WTC11 (cell line): ENCODE data around the gene NPEPL1.

Source experiments
- CREB1 ChIP-seq: sonication (generic); formaldehyde crosslinking; IDR thresholded peaks from 2 replicates; pipeline ENCODE4 v1.8.0; 2023; ENCODE audit warnings: mild to moderate bottlenecking, missing genetic modification reagents
- ESRRA ChIP-seq: sonication (generic); formaldehyde crosslinking; IDR thresholded peaks from 2 replicates; pipeline ENCODE4 v1.8.1; 2022; ENCODE audit warnings: mild to moderate bottlenecking, missing genetic modification reagents, borderline replicate concordance
- JAZF1 ChIP-seq: fragments of 250-450 bp; sonication (Bioruptor Pico); IDR thresholded peaks from 2 replicates; pipeline ENCODE4 v1.9.0; 2021; ENCODE audit warnings: moderate library complexity, mild to moderate bottlenecking, inconsistent platforms
- JUN ChIP-seq: sonication (generic); formaldehyde crosslinking; IDR thresholded peaks from 2 replicates; pipeline ENCODE4 v1.8.0; 2023; ENCODE audit warnings: mild to moderate bottlenecking, missing genetic modification reagents
- NFE2L1 ChIP-seq: sonication (generic); formaldehyde crosslinking; IDR thresholded peaks from 2 replicates; pipeline ENCODE4 v1.8.1; 2023; ENCODE audit warnings: missing genetic modification reagents
- NFYB ChIP-seq: sonication (generic); formaldehyde crosslinking; conservative IDR thresholded peaks from 2 replicates; pipeline ENCODE4 v1.8.0; 2022; ENCODE audit warnings: low read depth, missing genetic modification reagents
- SP1 ChIP-seq: sonication (generic); formaldehyde crosslinking; conservative IDR thresholded peaks from 2 replicates; pipeline ENCODE4 v1.8.1; 2022; ENCODE audit warnings: missing genetic modification reagents
- ZNF232 ChIP-seq: sonication (generic); formaldehyde crosslinking; IDR thresholded peaks from 2 replicates; pipeline ENCODE4 v1.8.0; 2022; ENCODE audit warnings: mild to moderate bottlenecking, missing genetic modification reagents
- TF ChIP-seq, protein P1 (sequence below): fragments of 200-600 bp; IDR thresholded peaks from 2 replicates; pipeline ENCODE4 v1.8.0; 2022; ENCODE audit warnings: antibody characterized with exemption
- TF ChIP-seq, protein P2 (sequence below): sonication (generic); formaldehyde crosslinking; conservative IDR thresholded peaks from 2 replicates; pipeline ENCODE4 v1.8.1; 2022; ENCODE audit warnings: mild to moderate bottlenecking, missing genetic modification reagents
- TF ChIP-seq, protein P3 (sequence below): sonication (generic); formaldehyde crosslinking; IDR thresholded peaks from 2 replicates; pipeline ENCODE4 v1.8.1; 2023; ENCODE audit warnings: mild to moderate bottlenecking, missing genetic modification reagents
- TF ChIP-seq, protein P4 (sequence below): sonication (generic); formaldehyde crosslinking; IDR thresholded peaks from 2 replicates; pipeline ENCODE4 v1.8.0; 2022; ENCODE audit warnings: mild to moderate bottlenecking, missing genetic modification reagents
- TF ChIP-seq, protein P5 (sequence below): sonication (generic); formaldehyde crosslinking; IDR thresholded peaks from 2 replicates; pipeline ENCODE4 v1.8.1; 2022; ENCODE audit warnings: low read depth, missing genetic modification reagents, borderline replicate concordance

DNA sequence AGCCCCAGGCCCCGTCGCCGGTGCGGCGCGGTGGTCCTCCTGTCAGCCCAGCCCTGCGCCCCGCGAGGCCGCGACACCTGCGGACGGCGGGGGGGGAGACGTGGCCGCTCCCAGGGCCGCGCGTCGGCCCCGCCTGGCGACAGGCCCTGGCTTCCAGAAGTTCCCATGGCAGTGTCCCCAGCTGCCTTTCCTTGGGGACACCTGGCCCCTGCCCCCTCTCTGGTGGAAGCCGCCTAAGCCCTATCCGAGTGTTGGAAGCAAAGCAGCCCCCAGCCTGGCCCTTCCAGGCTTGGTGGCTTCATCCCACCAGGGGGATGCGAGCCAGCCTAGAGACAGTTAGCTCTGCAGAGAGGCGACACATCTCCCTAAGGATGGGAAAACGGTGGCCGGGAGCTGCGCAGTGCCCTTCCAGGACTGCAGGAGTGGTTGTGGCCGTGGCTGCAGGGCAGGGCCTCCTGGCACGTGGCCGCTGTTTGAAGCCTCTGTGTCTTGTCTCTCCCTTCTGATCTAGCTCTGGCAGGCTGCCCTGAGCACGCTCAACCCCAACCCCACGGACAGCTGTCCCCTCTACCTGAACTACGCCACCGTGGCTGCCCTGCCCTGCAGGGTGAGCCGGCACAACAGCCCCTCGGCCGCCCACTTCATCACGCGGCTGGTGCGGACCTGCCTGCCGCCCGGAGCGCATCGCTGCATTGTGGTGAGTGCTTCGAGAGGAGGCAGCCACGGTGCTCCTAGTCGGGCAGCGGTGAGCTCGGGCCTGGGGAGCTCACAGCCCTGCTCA lies 816 bp downstream of the NPEPL1 start:
- no peak for TF ChIP-seq CREB1 (CRISPR knock-in tag)
- TF ChIP-seq, protein P1, sequence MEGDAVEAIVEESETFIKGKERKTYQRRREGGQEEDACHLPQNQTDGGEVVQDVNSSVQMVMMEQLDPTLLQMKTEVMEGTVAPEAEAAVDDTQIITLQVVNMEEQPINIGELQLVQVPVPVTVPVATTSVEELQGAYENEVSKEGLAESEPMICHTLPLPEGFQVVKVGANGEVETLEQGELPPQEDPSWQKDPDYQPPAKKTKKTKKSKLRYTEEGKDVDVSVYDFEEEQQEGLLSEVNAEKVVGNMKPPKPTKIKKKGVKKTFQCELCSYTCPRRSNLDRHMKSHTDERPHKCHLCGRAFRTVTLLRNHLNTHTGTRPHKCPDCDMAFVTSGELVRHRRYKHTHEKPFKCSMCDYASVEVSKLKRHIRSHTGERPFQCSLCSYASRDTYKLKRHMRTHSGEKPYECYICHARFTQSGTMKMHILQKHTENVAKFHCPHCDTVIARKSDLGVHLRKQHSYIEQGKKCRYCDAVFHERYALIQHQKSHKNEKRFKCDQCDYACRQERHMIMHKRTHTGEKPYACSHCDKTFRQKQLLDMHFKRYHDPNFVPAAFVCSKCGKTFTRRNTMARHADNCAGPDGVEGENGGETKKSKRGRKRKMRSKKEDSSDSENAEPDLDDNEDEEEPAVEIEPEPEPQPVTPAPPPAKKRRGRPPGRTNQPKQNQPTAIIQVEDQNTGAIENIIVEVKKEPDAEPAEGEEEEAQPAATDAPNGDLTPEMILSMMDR, result no peak
- no peak for TF ChIP-seq NFYB (CRISPR knock-in tag)
- TF ChIP-seq JAZF1 (CRISPR knock-in tag), result no peak
- TF ChIP-seq, protein P2, sequence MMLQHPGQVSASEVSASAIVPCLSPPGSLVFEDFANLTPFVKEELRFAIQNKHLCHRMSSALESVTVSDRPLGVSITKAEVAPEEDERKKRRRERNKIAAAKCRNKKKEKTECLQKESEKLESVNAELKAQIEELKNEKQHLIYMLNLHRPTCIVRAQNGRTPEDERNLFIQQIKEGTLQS (CRISPR knock-in tag), result no peak
- TF ChIP-seq, protein P3, sequence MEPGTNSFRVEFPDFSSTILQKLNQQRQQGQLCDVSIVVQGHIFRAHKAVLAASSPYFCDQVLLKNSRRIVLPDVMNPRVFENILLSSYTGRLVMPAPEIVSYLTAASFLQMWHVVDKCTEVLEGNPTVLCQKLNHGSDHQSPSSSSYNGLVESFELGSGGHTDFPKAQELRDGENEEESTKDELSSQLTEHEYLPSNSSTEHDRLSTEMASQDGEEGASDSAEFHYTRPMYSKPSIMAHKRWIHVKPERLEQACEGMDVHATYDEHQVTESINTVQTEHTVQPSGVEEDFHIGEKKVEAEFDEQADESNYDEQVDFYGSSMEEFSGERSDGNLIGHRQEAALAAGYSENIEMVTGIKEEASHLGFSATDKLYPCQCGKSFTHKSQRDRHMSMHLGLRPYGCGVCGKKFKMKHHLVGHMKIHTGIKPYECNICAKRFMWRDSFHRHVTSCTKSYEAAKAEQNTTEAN (CRISPR knock-in tag), result no peak
- TF ChIP-seq, protein P4, sequence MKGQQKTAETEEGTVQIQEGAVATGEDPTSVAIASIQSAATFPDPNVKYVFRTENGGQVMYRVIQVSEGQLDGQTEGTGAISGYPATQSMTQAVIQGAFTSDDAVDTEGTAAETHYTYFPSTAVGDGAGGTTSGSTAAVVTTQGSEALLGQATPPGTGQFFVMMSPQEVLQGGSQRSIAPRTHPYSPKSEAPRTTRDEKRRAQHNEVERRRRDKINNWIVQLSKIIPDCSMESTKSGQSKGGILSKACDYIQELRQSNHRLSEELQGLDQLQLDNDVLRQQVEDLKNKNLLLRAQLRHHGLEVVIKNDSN (CRISPR knock-in tag), result 0 out of 2 replicates have a peak, but pooled peaks have one; percentile 20
- TF ChIP-seq, protein P5, sequence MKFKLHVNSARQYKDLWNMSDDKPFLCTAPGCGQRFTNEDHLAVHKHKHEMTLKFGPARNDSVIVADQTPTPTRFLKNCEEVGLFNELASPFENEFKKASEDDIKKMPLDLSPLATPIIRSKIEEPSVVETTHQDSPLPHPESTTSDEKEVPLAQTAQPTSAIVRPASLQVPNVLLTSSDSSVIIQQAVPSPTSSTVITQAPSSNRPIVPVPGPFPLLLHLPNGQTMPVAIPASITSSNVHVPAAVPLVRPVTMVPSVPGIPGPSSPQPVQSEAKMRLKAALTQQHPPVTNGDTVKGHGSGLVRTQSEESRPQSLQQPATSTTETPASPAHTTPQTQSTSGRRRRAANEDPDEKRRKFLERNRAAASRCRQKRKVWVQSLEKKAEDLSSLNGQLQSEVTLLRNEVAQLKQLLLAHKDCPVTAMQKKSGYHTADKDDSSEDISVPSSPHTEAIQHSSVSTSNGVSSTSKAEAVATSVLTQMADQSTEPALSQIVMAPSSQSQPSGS, result no peak
- no peak for TF ChIP-seq SP1
- no peak for TF ChIP-seq ZNF232 (CRISPR knock-in tag)
- TF ChIP-seq NFE2L1, result no peak
- TF ChIP-seq ESRRA (CRISPR knock-in tag), result no peak
- peak; percentile 40; the same call in 1 of the 2 replicates for TF ChIP-seq JUN (CRISPR knock-in tag)
